HG03520 (cell line): Measurements from ENCODE around the gene KDM2B.
"Not testable (repeated sequence)": the region's sequence is repeated elsewhere in the genome, so short reads cannot be mapped to it uniquely, and the experiment has no call there.

Experiments used
- ATAC-seq: cut with Tn5 transposase; IDR thresholded peaks from one replicate; pipeline ENCODE4 v1.9.1; 2021; ENCODE audit warnings: mild to moderate bottlenecking, moderate library complexity; ENCODE audit not compliant: unreplicated experiment

The KDM2B gene

DNA sequence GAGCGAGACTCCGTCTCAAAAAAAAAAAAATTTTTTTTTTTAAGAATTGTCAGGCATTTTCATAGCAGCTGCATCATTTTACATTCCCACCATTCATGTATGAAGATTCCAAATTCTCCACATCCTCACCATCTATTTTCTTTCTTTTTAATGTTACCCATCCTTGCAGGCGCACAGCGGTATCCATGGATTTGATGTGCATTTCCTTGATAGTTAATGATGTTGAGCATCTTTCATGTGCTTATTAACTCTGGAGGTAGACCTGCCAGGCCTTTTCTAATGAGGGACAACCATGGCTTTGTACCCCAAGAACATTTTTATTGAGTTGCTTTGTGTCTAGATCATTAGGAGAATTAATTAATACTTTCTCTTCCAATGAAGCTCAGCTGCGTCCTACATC, 182.5 kb downstream of the KDM2B start:
- ATAC-seq: no peak

- no peak for ATAC-seq
These were observed 183.3 kb downstream of the KDM2B start for GRCh38 chr12:121397521-121397920.

- no peak for ATAC-seq
These were observed 188.5 kb downstream of the KDM2B start for GRCh38 chr12:121392325-121392716.

DNA sequence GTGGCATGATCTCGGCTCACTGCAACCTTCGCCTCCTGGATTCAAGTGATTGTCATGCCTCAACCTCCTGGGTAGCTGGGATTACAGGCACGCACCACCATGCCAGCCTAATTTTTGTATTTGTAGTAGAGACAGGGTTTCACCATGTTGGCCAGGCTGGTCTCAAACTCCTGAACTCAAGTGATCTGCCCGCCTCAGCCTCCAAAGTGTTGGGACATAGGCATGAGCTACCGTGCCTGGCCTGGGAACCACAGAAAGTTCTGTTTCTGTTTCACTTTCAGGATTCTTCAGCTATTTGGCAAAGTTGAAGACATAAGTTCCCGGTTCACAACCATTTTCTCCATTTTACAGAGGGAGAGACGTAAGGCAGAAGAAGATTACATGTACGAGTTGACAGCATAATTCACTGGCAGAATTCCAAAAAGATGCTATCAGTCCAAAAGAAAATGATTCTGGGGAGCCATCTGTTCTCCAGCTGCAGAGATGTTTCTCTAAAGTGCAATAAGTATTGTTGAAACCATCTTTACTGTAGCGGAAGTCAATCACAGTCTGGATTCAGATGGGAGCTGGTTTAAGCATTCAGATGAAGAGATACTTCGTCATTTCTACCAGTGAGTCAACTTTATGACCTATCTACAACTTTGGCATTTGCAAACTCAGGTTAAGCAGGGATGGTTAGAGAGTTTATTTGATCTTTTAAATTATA, 189.1 kb downstream of the KDM2B start:
- ATAC-seq: no peak

DNA sequence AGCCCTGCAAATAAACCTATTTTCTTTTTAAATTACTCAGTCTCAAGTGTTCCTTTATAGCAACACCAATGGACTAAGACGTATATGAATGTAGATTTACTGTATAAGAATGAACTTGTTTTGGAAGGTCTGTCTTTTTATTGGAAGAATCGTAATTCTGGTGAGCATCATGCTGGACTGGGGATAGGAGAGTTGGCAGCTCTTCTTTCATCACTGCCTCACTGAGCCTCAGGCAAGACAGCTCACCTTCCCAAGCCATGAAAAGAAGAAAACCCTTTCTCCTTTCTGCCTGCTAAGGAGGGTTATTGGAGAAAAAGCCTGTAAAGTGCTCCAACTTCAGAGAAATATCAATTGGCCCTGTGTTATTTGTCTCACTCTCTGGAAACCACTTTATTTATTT, 190.0 kb downstream of the KDM2B start:
- ATAC-seq: no peak

GRCh38 chr12:121388421-121388981, 192.3 kb downstream of the KDM2B start:
- no peak for ATAC-seq

- ATAC-seq: not testable (repeated sequence)
These were observed 195.9 kb downstream of the KDM2B start for GRCh38 chr12:121384891-121385290.

GRCh38 chr12:121383601-121384021, 197.2 kb downstream of the KDM2B start:
- ATAC-seq: no peak

DNA sequence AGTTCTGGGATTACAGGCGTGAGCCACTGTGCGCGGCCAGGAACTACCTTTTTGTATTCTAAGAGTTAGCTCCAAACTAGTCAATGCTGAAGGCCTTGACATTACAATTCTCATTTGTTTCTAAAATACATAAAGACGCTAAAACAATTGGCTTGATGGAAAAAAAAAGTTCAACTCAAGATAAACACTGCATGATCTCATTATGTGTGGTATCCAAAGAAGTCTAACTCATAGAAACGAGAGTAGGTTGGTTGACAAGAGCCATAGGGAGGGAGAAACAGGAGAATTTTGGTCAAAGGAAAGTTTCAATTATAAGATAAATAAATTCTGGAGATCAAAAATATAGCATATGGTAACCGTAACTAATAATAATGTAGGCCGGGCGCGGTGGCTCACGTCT, 200.9 kb downstream of the KDM2B start:
- no peak for ATAC-seq
